Subcutaneous abdominal adipose tissue (tissue), 5 donors: ENCODE measurements around the gene ANKAR.
"Not testable (repeated sequence)": the region's sequence is repeated elsewhere in the genome, so short reads cannot be mapped to it uniquely, and the experiment has no call there.

Source experiments
- H3K27ac ChIP-seq: one replicate; pipeline ENCODE4 v1.7.0; 2013; ENCODE audit warnings: low read depth, mild to moderate bottlenecking, inconsistent platforms, low read length, moderate library complexity
- H3K27me3 ChIP-seq, 5 donors: one replicate each; pipeline ENCODE4 v1.7.0; 2013; ENCODE audit warnings: low read length in 5 of 5, inconsistent platforms in 1 of 5; ENCODE audit not compliant: control insufficient read depth in 5 of 5, insufficient read depth in 4 of 5
- H3K36me3 ChIP-seq, 5 donors: one replicate each; pipeline ENCODE4 v1.7.0; 2013; ENCODE audit warnings: low read length in 5 of 5; ENCODE audit not compliant: control insufficient read depth in 5 of 5, insufficient read depth in 5 of 5
- H3K4me1 ChIP-seq, 5 donors: one replicate each; pipeline ENCODE4 v1.7.0; 2013; ENCODE audit warnings: low read length in 5 of 5, mild to moderate bottlenecking in 3 of 5, moderate library complexity in 1 of 5; ENCODE audit not compliant: control insufficient read depth in 5 of 5, insufficient read depth in 5 of 5
- H3K4me3 ChIP-seq, 5 donors: one replicate each; pipeline ENCODE4 v1.7.0; 2013; ENCODE audit warnings: low read length in 5 of 5, low read depth in 1 of 5
- H3K9ac ChIP-seq, 5 donors: one replicate each; pipeline ENCODE4 v1.7.0; 2013; ENCODE audit warnings: low read length in 5 of 5, mild to moderate bottlenecking in 4 of 5, moderate library complexity in 3 of 5
- H3K9me3 ChIP-seq, 5 donors: one replicate each; pipeline ENCODE4 v1.7.0; 2013; ENCODE audit warnings: low read length in 5 of 5; ENCODE audit not compliant: control insufficient read depth in 5 of 5
- donor health status: healthy.
- donor health status: healthy.
- donor health status: healthy.
- donor health status: healthy.
- donor health status: healthy.

ANKAR gene

DNA sequence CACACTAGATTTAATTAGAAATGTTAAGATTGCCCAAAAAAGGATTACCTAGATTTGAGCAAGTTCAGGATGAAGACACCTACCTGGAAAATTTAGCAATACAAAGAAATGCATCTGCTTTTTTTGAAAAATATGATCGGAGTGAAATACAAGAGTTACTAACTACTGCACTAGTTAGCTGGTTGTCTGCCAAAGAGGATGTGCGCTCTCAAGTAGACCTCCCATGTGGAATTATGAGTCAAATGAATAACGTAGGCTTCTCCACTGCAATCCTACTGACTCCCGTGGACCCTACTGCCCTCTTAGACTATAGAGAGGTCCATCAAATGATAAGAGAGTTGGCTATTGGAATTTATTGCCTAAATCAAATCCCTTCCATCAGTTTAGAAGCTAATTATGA lies 2.0 kb downstream of the ANKAR start:
- peaks cover 0 to 19% (median 14%) of the 10 kb centered on the region in 5 donors for H3K4me1 ChIP-seq
- no peaks in the 10 kb centered on the region for H3K27me3 ChIP-seq
- no peaks in the 10 kb centered on the region for H3K9me3 ChIP-seq
- H3K4me3 ChIP-seq, result no peak overlapping the region
- peaks cover 5 to 11% (median 8%) of the 10 kb centered on the region in 5 donors for H3K36me3 ChIP-seq
- H3K9ac ChIP-seq, result no peak overlapping the region
- H3K27ac ChIP-seq, result no peak overlapping the region

DNA sequence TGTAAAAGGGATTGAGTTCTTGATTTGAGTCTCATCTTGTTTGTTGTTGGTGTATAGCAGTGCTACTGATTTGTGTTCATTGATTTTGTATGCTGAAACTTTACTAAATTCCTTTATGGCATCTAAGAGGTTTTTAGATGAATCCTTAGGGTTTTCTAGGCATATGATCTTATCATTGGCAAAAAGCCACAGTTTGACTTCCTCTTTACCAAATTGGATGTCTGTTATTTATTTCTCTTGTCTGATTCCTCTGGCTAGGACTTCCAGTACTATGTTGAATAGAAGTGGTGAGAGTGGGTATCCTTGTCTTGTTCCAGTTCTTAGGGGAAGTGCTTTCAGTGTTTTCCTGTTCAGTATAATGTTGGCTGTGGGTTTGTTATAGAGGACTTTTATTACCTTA lies 4.8 kb downstream of the ANKAR start:
- Histone ChIP-seq H3K4me1 (peaks cover 0 to 13% (median 8%) of the 10 kb centered on the region in 5 donors), H3K27ac (no peak overlapping the region), H3K4me3 (no peak overlapping the region), H3K9ac (no peak overlapping the region), H3K27me3 (no peaks in the 10 kb centered on the region), H3K9me3 (no peaks in the 10 kb centered on the region), H3K36me3 (no peaks in the 10 kb centered on the region)

DNA sequence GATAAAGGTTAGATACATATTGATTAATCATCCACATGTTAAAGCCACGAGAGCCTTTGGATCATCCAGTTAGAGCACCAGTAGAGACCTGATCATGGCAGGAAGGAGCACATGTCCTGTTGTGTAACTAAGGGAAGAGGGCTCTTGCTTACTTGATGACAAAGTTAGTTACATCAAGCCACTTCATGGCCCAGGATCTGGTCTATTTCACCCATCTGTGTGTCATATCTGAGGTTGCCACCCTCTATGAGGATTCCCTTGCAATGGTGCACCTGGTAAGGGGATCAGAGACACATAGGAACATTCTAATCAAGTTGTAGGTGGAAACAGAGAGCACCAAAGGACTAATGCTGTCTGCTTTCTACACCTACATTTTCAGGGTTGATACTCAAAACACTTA lies 6.7 kb downstream of the ANKAR start:
- no peak overlapping the region for H3K4me3 ChIP-seq
- H3K36me3 ChIP-seq, result no peaks in the 10 kb centered on the region
- H3K27me3 ChIP-seq, result no peaks in the 10 kb centered on the region
- H3K9me3 ChIP-seq, result no peaks in the 10 kb centered on the region
- H3K9ac ChIP-seq, result no peak overlapping the region
- H3K4me1 ChIP-seq, result peaks cover 0 to 4% (median 0%) of the 10 kb centered on the region in 5 donors
- no peak overlapping the region for H3K27ac ChIP-seq

DNA sequence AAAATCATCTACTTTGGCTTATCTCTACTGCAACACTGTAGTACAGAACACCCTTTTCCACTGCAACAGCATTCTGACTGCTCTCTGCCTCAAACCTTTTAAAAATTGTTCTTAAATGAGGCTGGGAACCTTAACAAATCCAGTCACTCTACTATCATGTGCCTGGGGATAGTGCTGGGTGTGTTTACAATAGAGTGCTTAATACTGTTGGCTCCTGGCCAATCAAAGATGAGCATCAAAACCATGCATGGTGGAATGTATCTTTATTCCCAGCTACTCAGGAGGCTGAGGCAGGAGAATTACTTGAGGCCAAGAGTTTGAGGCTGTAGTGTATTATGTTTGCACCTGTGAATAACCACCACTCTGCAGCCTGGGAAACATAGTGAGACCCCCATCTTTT lies 7.4 kb downstream of the ANKAR start:
- H3K27me3 ChIP-seq, result no peaks in the 10 kb centered on the region
- H3K4me3 ChIP-seq, result no peak overlapping the region
- H3K4me1 ChIP-seq, result peaks cover 0 to 4% (median 0%) of the 10 kb centered on the region in 5 donors
- no peaks in the 10 kb centered on the region for H3K36me3 ChIP-seq
- H3K9me3 ChIP-seq, result no peaks in the 10 kb centered on the region
- no peak overlapping the region for H3K9ac ChIP-seq
- no peak overlapping the region for H3K27ac ChIP-seq

DNA sequence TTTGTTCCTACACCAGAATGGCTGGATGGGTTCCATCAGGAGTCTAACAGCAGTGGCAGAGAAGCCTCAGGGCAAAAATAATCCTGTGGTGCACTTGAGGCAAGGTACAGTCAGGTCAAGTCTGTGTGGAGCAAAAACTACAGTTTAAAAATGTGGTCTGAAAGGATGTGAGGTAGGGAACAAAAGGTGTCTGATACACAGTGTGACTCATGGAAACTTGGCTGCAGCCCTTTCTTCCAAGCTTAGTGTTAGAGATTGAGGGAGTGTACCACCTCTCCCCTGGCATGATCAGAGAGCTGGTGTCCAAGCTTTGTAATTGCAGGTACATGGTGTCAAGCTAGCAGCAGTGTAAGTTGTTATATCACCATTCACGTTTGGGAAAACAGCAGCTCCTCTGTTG lies 8.9 kb downstream of the ANKAR start:
- no peak overlapping the region for H3K9ac ChIP-seq
- H3K4me3 ChIP-seq, result no peak overlapping the region
- no peaks in the 10 kb centered on the region for H3K27me3 ChIP-seq
- no peaks in the 10 kb centered on the region for H3K9me3 ChIP-seq
- peaks cover 0 to 4% (median 0%) of the 10 kb centered on the region in 5 donors for H3K4me1 ChIP-seq
- no peak overlapping the region for H3K27ac ChIP-seq
- no peaks in the 10 kb centered on the region for H3K36me3 ChIP-seq

DNA sequence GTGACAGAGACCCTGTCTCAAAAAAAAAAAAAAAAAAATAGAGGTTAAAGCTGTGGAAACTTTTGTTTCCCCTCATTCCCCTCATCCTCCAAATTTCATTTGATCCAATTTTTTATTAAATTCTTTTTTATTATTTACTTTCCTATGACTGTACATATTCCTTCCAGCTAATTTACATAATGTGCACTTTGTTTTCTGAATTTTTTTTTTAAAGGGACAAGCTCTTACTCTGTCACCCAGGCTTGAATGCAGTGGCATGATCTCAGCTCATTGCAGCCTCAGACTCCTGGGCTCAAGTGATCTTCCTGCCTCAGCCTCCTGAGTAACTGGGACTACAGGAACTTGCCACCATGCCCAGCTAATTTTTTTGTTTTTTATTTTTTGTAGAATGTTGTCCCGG lies 10.3 kb downstream of the ANKAR start:
- no peaks in the 10 kb centered on the region for H3K27me3 ChIP-seq
- H3K36me3 ChIP-seq, result no peaks in the 10 kb centered on the region
- H3K9ac ChIP-seq, result no peak overlapping the region
- H3K4me3 ChIP-seq, result no peak overlapping the region
- no peaks in the 10 kb centered on the region for H3K9me3 ChIP-seq
- no peak overlapping the region for H3K27ac ChIP-seq
- peaks cover 0 to 4% (median 0%) of the 10 kb centered on the region in 5 donors for H3K4me1 ChIP-seq

DNA sequence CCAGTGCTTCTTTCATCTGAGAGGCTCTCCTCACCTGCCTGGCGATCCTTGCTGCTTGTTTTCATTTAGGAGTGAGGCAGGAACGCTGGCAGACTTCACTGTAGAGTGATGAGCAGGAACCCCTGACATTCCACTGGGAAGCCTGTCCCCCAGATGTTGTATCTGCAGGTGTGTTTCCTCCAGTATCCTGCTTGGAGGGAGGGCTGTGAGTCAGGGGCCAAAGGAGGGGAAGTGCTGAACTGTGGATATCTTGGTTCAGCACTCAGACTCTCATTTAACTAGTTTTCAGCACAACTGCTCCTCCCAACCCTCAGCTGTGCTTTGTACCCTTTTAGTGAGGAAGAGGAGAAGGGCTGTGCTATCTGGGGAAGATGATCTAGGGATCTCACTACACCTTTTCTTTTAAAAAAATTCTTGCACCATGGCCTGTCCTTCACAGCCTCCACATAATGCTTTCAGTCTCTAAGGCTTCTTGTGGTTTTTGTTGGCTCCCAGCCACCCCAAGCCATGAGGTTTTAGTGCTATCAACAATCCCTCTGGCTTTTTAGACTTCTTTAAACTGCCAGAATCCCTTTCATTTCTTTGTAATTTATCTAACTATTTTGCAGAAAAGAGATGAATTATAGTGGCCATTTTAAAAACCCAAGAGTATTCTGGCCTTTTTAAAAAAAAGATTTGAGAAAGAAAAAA lies 11.2 kb downstream of the ANKAR start:
- Histone ChIP-seq H3K4me1 (peaks cover 0 to 4% (median 0%) of the 10 kb centered on the region in 5 donors), H3K4me3 (no peak overlapping the region), H3K9me3 (no peaks in the 10 kb centered on the region), H3K27me3 (no peaks in the 10 kb centered on the region), H3K36me3 (peaks cover 0 to 6% (median 0%) of the 10 kb centered on the region in 5 donors), H3K27ac (no peak overlapping the region), H3K9ac (no peak overlapping the region)

DNA sequence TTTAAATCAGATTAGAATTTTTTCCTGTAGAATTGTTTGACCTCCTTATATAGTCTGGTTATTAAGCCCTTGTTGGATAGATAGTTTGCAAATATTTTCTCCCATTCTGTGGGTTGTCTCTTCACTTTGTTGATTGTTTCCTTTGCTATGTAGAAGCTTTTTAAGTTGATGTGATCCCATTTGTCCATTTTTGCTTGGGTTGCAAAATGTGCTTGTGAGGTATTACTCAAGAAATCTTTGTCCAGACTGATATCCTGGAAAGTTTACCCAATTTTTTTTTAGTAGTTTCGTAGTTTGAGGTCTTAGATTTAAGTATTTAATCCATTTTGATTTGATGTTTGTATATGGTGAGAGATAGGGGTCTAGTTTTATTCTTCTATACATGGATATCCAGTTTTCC lies 13.3 kb downstream of the ANKAR start:
- not testable (repeated sequence) for H3K4me1 ChIP-seq, H3K9ac ChIP-seq, H3K27ac ChIP-seq, H3K9me3 ChIP-seq, H3K36me3 ChIP-seq, H3K4me3 ChIP-seq, H3K27me3 ChIP-seq

DNA sequence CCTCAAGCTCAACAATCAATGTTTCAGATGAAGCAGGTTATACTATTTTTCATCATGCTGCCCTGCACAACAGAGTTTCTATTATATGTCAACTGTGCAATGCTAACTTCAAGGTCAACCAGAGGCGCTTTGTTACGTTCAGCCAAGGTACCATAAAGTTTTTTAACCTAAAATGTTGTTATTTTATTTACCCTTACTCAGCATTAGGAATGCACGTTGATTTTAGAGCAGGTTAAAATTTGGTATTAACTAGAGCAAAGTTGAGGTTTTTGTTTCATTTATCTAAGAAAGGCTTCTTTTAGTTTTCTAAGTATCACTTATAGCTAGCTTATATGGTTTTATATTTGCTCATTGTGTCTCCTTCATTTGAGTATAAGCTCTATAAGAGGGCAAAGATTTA lies 21.8 kb downstream of the ANKAR start:
- Histone ChIP-seq H3K36me3 (peaks cover 0 to 4% (median 3%) of the 10 kb centered on the region in 5 donors), H3K9ac (no peak overlapping the region), H3K27me3 (no peaks in the 10 kb centered on the region), H3K4me3 (no peak overlapping the region), H3K4me1 (peaks cover 0 to 7% (median 3%) of the 10 kb centered on the region in 5 donors), H3K27ac (no peak overlapping the region), H3K9me3 (no peaks in the 10 kb centered on the region)

DNA sequence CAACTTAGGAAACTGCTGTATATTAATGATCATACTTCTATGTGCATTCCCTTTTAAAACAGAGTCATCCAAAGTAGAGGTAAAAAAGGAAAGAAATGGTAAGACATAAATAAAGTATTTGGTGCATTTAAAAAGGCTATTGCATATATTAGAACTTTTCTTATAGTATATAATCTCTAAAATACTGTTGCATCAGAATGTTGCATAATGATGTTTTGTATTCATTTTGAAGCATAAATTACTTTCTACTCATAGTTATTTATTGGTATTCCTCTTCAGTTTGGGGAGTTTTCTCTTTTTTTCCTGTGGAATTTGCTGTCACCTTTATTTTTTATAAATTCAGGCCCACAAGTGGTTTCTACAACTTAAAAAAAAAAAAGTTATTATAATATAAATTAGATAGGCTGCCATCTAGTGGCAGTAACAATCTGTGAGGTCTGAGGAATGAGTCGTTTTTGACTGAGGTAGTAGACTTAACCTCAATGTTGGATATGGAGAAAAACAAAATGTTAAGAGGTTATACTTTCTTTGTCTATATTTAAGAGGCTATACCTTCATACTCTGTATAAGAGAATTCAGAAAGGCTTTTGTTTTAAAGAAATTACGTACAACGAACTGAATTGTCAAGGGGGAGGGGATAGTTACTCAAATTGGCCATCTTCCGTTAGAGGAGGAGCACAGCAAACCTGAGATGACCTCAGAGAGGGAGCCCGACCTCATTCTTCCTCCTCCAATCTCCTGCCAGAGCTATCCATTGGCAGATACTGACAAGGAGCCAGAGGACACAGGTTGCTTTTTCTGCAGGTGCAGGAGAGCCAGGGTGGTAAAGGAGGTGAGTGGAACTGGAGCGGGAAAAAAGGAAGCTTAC lies 23.8 kb downstream of the ANKAR start:
- Histone ChIP-seq H3K27me3 (no peaks in the 10 kb centered on the region), H3K9ac (peak overlapping the region in 2 of 5 donors; percentile 13 to 46), H3K4me1 (peaks cover 0 to 7% (median 3%) of the 10 kb centered on the region in 5 donors), H3K9me3 (no peaks in the 10 kb centered on the region), H3K36me3 (peaks cover 0 to 4% (median 2%) of the 10 kb centered on the region in 5 donors), H3K27ac (no peak overlapping the region), H3K4me3 (peak overlapping the region in 1 of 5 donors; percentile 40)
